Measurements from ENCODE around the gene SH2D3C. TPM values are rescaled to one million over a fixed set of nuclear protein-coding genes. Genes with fewer than 3 reads are reported as not detected.

The SH2D3C gene, protein sequence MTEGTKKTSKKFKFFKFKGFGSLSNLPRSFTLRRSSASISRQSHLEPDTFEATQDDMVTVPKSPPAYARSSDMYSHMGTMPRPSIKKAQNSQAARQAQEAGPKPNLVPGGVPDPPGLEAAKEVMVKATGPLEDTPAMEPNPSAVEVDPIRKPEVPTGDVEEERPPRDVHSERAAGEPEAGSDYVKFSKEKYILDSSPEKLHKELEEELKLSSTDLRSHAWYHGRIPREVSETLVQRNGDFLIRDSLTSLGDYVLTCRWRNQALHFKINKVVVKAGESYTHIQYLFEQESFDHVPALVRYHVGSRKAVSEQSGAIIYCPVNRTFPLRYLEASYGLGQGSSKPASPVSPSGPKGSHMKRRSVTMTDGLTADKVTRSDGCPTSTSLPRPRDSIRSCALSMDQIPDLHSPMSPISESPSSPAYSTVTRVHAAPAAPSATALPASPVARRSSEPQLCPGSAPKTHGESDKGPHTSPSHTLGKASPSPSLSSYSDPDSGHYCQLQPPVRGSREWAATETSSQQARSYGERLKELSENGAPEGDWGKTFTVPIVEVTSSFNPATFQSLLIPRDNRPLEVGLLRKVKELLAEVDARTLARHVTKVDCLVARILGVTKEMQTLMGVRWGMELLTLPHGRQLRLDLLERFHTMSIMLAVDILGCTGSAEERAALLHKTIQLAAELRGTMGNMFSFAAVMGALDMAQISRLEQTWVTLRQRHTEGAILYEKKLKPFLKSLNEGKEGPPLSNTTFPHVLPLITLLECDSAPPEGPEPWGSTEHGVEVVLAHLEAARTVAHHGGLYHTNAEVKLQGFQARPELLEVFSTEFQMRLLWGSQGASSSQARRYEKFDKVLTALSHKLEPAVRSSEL
- 0.40 and 0.65 TPM in 2 replicates for polyA plus RNA-seq (2013)

DNA sequence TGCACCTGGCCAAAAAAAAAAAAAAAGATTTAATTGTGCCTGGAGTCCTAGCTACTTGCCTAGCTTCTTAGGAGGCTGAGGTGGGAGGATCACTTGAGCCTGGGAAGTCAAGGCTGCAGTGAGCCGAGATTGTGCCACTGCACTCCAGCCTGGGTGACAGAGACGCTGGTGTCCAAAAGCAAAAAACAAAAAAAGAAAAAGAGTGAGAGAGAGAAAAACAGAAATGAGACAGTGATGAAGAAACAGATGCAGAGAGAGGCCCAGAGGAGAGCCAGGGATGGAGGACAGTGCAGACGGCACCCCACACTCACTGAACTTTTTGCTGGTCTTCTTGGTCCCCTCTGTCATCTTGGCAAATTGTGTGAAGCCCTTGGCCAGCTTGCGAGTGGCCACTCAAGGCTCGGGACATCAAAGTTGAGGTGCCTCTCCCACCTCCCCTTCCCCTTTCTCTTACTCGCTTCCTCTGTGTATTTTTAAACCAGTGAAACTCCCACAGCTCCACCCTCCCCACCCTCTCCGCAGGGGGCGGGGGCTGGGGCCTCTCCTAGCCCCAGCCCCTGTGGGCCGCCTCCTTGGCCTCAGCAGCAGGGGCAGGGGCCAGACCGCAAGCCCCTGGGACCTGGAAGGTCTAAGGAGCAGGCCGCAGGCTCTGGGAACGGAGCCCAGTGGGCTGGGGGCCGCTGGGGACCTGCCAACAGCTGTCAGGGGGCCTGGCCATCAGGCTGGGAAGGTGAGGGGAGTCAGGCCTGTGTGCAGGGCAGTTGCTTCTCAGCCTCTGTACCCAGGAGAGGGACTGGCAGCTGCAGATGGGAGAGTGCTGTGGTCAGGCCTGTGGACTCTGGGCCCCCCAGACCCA, at the start of gene SH2D3C:
SH2D3C (minus strand) TSS at position 387 of the 856 bp plus-strand sequence; CDS start at position 348, 39 bp downstream.
- Histone ChIP-seq H3K79me2 (ENCODE audit: control insufficient read depth, insufficient read depth, low read length, poor library complexity) (no peaks in the 10 kb centered on the region), H3K4me1 (ENCODE audit: control insufficient read depth in 1 of 2, insufficient read depth in 2 of 2, low read length in 2 of 2) (no peaks in the 10 kb centered on the region), H3K4ac (ENCODE audit: low read depth, low read length) (no peak within 1 kb of the TSS), H3K36me3 (ENCODE audit: control insufficient read depth in 1 of 2, insufficient read depth in 2 of 2, low read length in 2 of 2) (no peaks in the 10 kb centered on the region), H2BK5ac (ENCODE audit: low read depth, low read length, poor library complexity) (no peak within 1 kb of the TSS), H3K4me2 (ENCODE audit: low read length) (no peak within 1 kb of the TSS), H4K12ac (ENCODE audit: low read depth, low read length) (no peak within 1 kb of the TSS), H3K14ac (ENCODE audit: low read length) (no peak within 1 kb of the TSS), H3K4me3 (ENCODE audit: low read depth, low read length) (no peak within 1 kb of the TSS), H4K8ac (ENCODE audit: low read depth, low read length) (no peak within 1 kb of the TSS), H4K91ac (ENCODE audit: low read depth, low read length) (no peak within 1 kb of the TSS), H3K27me3 (ENCODE audit: insufficient read depth, low read length) (no peaks in the 10 kb centered on the region), H3K9ac (ENCODE audit: low read length) (no peak within 1 kb of the TSS), H3K23ac (ENCODE audit: low read length) (no peak within 1 kb of the TSS), H3K27ac (ENCODE audit: low read depth, low read length) (no peak within 1 kb of the TSS), H2AK5ac (ENCODE audit: low read length) (no peak within 1 kb of the TSS), H3K18ac (ENCODE audit: low read length) (no peak within 1 kb of the TSS), H2BK120ac (ENCODE audit: insufficient read depth, low read length, poor library complexity) (no peak within 1 kb of the TSS), H2AFZ (ENCODE audit: insufficient read depth, low read length, poor library complexity) (no peak within 1 kb of the TSS), H2BK12ac (ENCODE audit: low read length) (no peak within 1 kb of the TSS), H3K9me3 (ENCODE audit: insufficient read depth, low read depth, low read length) (peaks cover 2% of the 10 kb centered on the region), H3K79me1 (ENCODE audit: low read length) (no peaks in the 10 kb centered on the region)
- no peak for DNase-seq
- no CpG with 5 or more reads among the region's 13 CpGs for WGBS (ENCODE audit: extremely low coverage, insufficient coverage, insufficient read length)

DNA sequence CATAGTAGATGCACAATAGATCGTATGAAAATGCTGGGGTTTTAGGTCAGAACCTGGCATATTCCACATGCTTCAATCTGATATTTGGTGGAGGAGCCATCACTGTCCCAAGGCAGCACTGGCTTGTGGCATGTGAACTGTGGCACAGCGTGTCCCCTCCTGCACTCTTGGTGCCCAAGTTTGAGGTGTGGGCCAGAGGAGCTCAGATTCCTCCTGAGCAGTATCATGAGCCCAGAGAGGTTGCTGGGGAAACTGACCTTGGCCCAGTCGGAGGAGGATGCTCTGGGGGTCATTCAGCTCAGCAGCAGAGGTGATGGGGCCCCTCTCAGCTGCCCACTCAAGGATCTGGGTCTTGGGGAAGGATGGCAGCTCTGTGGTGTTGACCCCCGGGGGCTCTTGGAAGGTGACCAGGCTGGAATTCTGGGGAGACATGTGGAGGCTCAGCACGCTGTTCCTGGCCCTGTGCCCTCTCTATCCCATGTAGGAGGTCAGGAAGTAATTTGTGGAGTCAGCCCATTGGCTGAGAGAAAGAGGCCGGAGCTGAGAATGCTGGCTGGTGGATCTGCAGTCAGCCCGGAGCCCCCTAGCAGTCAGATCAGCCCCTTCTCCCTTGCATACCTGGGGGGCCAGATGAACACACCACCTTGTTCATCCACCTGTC, 47.9 kb upstream of the SH2D3C start:
- WGBS (ENCODE audit: extremely low coverage, insufficient coverage, insufficient read length) = no CpG with 5 or more reads among the region's 7 CpGs
- Histone ChIP-seq H2BK12ac (ENCODE audit: low read length) (peak overlapping the region; percentile 12), H4K12ac (ENCODE audit: low read depth, low read length) (no peak overlapping the region)

DNA sequence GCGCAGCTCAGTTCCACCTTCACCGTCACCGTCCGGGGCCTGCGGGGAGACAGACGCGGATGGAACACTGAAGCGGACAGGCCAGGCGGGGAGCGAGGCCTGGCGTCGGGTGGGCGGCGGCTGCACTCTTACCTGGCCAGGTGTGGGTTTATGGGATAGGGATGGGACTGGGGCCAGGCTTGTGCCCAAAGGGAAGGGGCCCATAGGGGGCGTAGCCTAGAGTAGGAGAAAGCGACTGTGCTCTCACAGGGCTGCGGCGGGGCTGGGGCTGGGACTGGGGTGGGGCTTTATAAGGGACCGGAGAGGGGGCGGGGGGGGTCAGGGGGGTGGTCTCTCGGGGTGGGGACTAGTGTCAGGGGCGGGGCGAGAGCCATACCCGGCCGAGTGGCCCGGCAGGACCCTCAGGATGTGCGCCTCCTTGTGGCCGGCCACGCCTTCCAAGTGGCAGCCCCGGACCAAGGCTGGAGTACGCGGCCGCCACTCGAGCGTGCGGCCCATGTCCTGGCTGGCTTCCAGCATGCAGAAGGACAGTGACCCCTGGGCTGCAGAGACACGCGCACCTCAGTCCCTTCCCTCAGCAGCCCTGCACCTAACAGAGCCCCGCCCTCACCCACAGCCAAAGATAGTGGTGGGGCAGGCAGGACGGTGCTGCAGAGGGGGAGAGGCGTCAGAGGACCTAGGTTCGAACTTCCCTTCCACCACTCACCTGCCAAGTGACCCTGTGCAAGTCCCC, 47.0 kb upstream of the SH2D3C start:
- H2BK5ac ChIP-seq (ENCODE audit: low read depth, low read length, poor library complexity) = no peak overlapping the region
- no peak for DNase-seq
- H3K36me3 ChIP-seq (ENCODE audit: control insufficient read depth in 1 of 2, insufficient read depth in 2 of 2, low read length in 2 of 2) = peaks cover 32 to 33% of the 10 kb centered on the region in 2 experiments
- no peak overlapping the region for H3K27ac ChIP-seq (ENCODE audit: low read depth, low read length)
- peak overlapping the region; percentile 70 for H2BK120ac ChIP-seq (ENCODE audit: insufficient read depth, low read length, poor library complexity)
- H3K9ac ChIP-seq (ENCODE audit: low read length) = no peak overlapping the region
- no peak overlapping the region for H3K23ac ChIP-seq (ENCODE audit: low read length)
- H3K4me3 ChIP-seq (ENCODE audit: low read depth, low read length) = no peak overlapping the region
- no peak overlapping the region for H2AFZ ChIP-seq (ENCODE audit: insufficient read depth, low read length, poor library complexity)
- peak overlapping the region; percentile 60 for H3K14ac ChIP-seq (ENCODE audit: low read length)
- no peaks in the 10 kb centered on the region for H3K9me3 ChIP-seq (ENCODE audit: insufficient read depth, low read depth, low read length)
- H4K8ac ChIP-seq (ENCODE audit: low read depth, low read length) = peak overlapping the region; percentile 48
- H4K91ac ChIP-seq (ENCODE audit: low read depth, low read length) = peak overlapping the region; percentile 29
- H3K4ac ChIP-seq (ENCODE audit: low read depth, low read length) = no peak overlapping the region
- peak overlapping the region; percentile 13 for H4K12ac ChIP-seq (ENCODE audit: low read depth, low read length)
- peak overlapping the region; percentile 30 for H3K18ac ChIP-seq (ENCODE audit: low read length)
- no peaks in the 10 kb centered on the region for H3K27me3 ChIP-seq (ENCODE audit: insufficient read depth, low read length)
- peaks cover 10 to 12% of the 10 kb centered on the region in 2 experiments for H3K4me1 ChIP-seq (ENCODE audit: control insufficient read depth in 1 of 2, insufficient read depth in 2 of 2, low read length in 2 of 2)
- WGBS (ENCODE audit: extremely low coverage, insufficient coverage, insufficient read length) = no CpG with 5 or more reads among the region's 42 CpGs
- H2AK5ac ChIP-seq (ENCODE audit: low read length) = peak overlapping the region; percentile 55
- no peaks in the 10 kb centered on the region for H3K79me2 ChIP-seq (ENCODE audit: control insufficient read depth, insufficient read depth, low read length, poor library complexity)
- H3K4me2 ChIP-seq (ENCODE audit: low read length) = peak overlapping the region; percentile 20
- peak overlapping the region; percentile 9 for H2BK12ac ChIP-seq (ENCODE audit: low read length)
- H3K79me1 ChIP-seq (ENCODE audit: low read length) = peaks cover 9% of the 10 kb centered on the region

More for the DNA sequence above, 47.9 kb upstream of the SH2D3C start:
- Histone ChIP-seq H2AFZ (ENCODE audit: insufficient read depth, low read length, poor library complexity) (no peak overlapping the region), H3K9me3 (ENCODE audit: insufficient read depth, low read depth, low read length) (peaks cover 2% of the 10 kb centered on the region), H3K36me3 (ENCODE audit: control insufficient read depth in 1 of 2, insufficient read depth in 2 of 2, low read length in 2 of 2) (peaks cover 32 to 33% of the 10 kb centered on the region in 2 experiments), H4K8ac (ENCODE audit: low read depth, low read length) (peak overlapping the region; percentile 7), H3K9ac (ENCODE audit: low read length) (no peak overlapping the region), H3K79me2 (ENCODE audit: control insufficient read depth, insufficient read depth, low read length, poor library complexity) (no peaks in the 10 kb centered on the region), H3K4me3 (ENCODE audit: low read depth, low read length) (no peak overlapping the region), H3K23ac (ENCODE audit: low read length) (no peak overlapping the region), H4K91ac (ENCODE audit: low read depth, low read length) (peak overlapping the region; percentile 39), H3K14ac (ENCODE audit: low read length) (no peak overlapping the region), H3K27ac (ENCODE audit: low read depth, low read length) (no peak overlapping the region), H3K18ac (ENCODE audit: low read length) (no peak overlapping the region), H3K27me3 (ENCODE audit: insufficient read depth, low read length) (no peaks in the 10 kb centered on the region), H2AK5ac (ENCODE audit: low read length) (peak overlapping the region; percentile 88), H3K79me1 (ENCODE audit: low read length) (peaks cover 9% of the 10 kb centered on the region), H3K4ac (ENCODE audit: low read depth, low read length) (no peak overlapping the region), H2BK5ac (ENCODE audit: low read depth, low read length, poor library complexity) (no peak overlapping the region), H2BK120ac (ENCODE audit: insufficient read depth, low read length, poor library complexity) (no peak overlapping the region), H3K4me1 (ENCODE audit: control insufficient read depth in 1 of 2, insufficient read depth in 2 of 2, low read length in 2 of 2) (peaks cover 10 to 12% of the 10 kb centered on the region in 2 experiments), H3K4me2 (ENCODE audit: low read length) (no peak overlapping the region)
- DNase-seq = no peak
